MG63 (cell line): ENCODE data around the gene PTPRD. TPM values are rescaled to one million over a fixed set of nuclear protein-coding genes. Genes with fewer than 3 reads are reported as not detected.

Source experiments
- DNase-seq: peaks from one replicate; pipeline ENCODE4 v3.0.0-alpha.2; 2020
- H3K27me3 ChIP-seq: fragments of 250-450 bp; sonication (Bioruptor Pico); 2 replicates; pipeline ENCODE4 v1.5.1; 2020; ENCODE audit warnings: mild to moderate bottlenecking, moderate library complexity
- H3K36me3 ChIP-seq: fragments of 250-450 bp; sonication (Bioruptor Pico); 2 replicates; pipeline ENCODE4 v1.5.1; 2020; ENCODE audit warnings: mild to moderate bottlenecking, moderate library complexity
- H3K4me3 ChIP-seq: fragments of 250-450 bp; sonication (Bioruptor Pico); 2 replicates; pipeline ENCODE4 v1.5.1; 2020; ENCODE audit warnings: mild to moderate bottlenecking, moderate library complexity
- H3K9me3 ChIP-seq: fragments of 250-450 bp; sonication (Bioruptor Pico); 2 replicates; pipeline ENCODE4 v1.5.1; 2020; ENCODE audit warnings: mild to moderate bottlenecking, moderate library complexity
- total RNA-seq: library from RNA; depleted of rRNA; stranded (reverse); fragments of >200 nt; shearing (Covaris generic); gene quantifications from 2 replicates; pipeline ENCODE4 v1.2.3, GENCODE V29; 2014; ENCODE audit warnings: low replicate concordance

PTPRD gene
- total RNA-seq, 1 experiment from 2014 or later = not detected

DNA sequence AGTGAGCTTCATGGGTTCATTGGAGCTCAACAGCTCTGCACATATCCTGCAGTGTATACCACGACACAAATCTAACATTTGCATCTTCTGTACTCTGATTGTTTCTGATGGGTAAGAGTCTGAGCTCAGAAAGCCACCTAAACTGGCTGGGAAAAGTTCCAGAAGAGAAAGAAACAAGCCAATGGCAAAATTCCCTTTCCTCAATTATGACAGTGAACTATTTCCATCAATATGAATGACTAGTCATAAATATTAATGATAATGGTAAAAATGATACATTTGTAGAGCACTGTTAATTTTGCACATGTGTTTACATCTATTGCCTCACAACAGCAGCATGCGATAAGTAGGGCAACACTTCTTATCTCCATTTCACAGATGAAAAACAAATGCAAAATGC lies 1711.7 kb downstream of the PTPRD start:
- H3K36me3 ChIP-seq = no peaks in the 10 kb centered on the region
- no peak for DNase-seq
- no peak overlapping the region for H3K4me3 ChIP-seq
- H3K27me3 ChIP-seq = no peaks in the 10 kb centered on the region
- no peaks in the 10 kb centered on the region for H3K9me3 ChIP-seq

DNA sequence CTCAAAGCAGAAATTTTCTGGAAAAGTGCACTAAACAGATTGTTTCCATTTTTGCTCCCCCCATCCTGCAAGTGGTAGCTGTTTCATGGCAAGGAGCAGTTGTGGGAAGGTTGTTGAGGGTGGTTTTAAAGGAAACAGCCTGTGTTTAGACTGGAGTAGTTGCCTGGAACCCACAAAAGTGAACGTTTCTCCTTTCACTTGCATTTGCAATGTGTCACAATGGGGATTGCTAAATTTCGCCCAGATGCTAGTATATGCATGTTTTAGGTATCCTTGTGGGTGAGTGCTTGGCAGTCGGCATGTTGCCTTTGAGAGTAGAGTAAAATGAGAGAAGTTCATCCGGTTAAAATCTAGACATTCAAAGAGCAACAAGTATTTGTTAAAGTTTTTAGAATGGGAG lies 1713.3 kb downstream of the PTPRD start:
- Histone ChIP-seq H3K4me3 (no peak overlapping the region), H3K27me3 (no peaks in the 10 kb centered on the region), H3K36me3 (no peaks in the 10 kb centered on the region), H3K9me3 (no peaks in the 10 kb centered on the region)
- no peak for DNase-seq

DNA sequence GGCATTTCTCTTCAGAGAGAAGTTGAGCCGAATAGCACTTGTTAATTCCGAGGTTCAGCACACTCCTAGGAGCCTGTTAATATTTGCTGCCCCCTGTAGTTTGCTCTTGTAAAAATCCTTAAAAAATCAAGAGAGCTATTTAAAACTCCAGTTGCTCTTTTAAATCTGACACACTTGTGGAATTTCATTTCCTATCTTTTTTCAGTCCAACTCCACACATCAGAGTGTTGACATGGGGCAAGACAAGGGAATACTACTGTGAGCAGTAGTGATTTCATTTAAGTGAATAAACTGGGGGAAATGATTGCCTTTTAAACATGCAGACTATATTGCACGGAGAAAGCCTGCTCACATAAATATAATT lies 1717.0 kb downstream of the PTPRD start:
- H3K9me3 ChIP-seq = no peaks in the 10 kb centered on the region
- H3K4me3 ChIP-seq = no peak overlapping the region
- no peaks in the 10 kb centered on the region for H3K27me3 ChIP-seq
- H3K36me3 ChIP-seq = no peaks in the 10 kb centered on the region
- no peak for DNase-seq

DNA sequence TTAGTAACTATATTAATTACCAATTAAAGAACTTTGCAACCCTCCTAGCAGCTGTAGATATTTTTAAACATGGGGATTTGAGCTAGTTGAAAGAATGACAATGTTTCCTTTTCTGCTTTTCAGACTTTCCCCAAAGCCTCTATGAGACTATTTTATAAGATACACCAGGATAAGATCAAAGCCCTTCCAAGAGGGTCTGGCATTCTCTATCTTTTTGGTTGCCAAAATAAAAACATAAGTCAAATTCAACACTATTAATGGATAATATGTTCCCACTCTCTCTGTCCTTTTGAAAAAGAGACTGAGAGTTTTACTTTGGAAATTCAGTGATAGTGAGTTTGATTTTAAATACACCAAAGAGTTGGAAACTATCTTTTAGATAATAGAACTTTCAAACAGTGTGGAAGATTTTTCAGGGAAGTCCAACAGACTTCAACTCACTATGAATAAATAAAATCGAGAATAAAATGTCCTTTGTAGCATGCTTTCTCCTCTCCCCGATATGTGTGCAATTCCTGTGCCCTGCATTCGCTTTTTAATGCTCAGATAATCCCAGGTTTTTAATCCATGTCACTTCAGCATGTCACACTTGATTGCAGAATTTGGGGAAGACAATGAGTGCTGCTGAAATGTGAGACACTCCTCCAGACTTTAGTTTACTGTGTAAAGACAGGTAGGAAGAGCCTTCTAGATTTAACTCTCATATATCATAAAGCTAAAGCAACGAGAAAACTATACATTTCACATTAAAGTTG lies 1717.5 kb downstream of the PTPRD start:
- DNase-seq = no peak
- Histone ChIP-seq H3K9me3 (no peaks in the 10 kb centered on the region), H3K27me3 (no peaks in the 10 kb centered on the region), H3K36me3 (no peaks in the 10 kb centered on the region), H3K4me3 (no peak overlapping the region)

DNA sequence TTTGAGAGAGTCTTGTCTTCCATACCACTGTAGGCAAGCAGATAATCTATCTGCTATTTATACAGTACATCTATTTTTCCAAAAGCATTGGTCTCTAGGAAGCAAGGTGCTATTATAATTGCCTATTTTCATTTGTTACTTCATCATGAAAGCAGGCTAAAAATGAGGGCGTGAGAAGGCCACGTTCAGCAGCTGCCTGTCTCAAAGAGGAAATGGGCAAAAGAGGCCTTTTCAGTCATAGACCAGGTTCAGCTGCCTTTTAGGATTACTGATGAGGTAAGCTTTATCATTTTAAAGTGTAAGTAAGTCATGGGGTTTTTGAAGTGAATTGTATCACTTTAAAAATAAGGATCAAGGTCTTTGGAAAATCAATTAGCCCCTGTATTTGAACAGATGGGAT lies 1722.1 kb downstream of the PTPRD start:
- Histone ChIP-seq H3K27me3 (no peaks in the 10 kb centered on the region), H3K9me3 (no peaks in the 10 kb centered on the region), H3K36me3 (no peaks in the 10 kb centered on the region), H3K4me3 (no peak overlapping the region)
- no peak for DNase-seq

DNA sequence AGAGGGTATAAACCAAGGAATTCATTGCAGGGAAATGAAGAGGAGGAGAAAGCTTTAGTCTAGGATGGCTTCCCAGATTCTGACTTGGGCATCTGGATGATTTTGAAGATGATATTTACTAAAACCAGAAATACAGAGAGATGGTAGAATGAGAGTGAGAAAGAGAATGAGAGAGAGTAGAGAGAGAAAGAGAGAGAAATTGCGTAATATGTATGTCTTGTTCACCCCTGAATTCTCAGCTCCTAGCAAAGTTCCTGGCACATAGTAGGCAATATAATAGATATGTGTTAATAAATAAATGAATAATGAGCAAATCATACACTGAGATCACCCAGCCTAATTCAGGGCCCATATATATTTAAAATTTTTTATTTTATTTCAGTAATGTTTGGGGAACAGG lies 1723.7 kb downstream of the PTPRD start:
- Histone ChIP-seq H3K4me3 (no peak overlapping the region), H3K9me3 (no peaks in the 10 kb centered on the region), H3K36me3 (no peaks in the 10 kb centered on the region), H3K27me3 (no peaks in the 10 kb centered on the region)
- no peak for DNase-seq

DNA sequence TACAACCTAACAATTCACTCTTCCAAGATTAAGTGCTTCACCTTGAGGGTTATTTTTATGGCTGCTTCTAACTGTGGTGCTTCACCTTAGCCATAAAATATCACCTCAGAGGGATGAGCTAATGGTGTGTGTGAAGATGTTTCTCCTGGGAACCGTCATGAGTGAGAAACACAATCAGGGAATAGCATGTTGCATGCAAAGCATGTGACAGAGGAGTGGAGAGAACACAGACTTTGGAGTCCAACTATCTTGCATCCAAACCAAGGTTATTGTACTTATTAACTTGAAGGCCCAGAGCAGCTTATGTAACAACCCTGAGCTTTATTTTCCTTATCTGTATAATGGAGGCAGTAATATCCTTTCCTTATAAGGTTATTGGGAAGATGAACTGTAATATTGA lies 1724.2 kb downstream of the PTPRD start:
- Histone ChIP-seq H3K9me3 (no peaks in the 10 kb centered on the region), H3K36me3 (no peaks in the 10 kb centered on the region), H3K4me3 (no peak overlapping the region), H3K27me3 (no peaks in the 10 kb centered on the region)
- no peak for DNase-seq

DNA sequence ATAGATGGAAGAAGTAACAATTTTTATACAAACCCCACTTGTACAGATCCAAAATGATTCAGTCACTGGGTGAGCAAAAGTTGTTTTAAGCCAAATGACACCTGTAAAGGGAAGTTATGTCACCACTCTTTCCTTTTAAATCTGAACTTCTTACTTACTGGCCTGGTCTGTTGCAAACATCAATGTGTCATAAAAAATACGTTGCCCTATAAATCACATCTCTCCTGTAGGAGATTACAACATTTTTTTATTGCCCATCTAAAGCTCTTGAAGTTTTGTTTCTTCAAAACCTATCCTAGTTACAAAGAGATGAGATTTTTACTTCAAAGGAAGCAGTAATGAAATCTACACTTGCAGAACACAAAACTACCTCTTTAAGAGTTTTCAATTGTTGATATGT lies 1725.4 kb downstream of the PTPRD start:
- Histone ChIP-seq H3K4me3 (no peak overlapping the region), H3K36me3 (no peaks in the 10 kb centered on the region), H3K9me3 (no peaks in the 10 kb centered on the region), H3K27me3 (no peaks in the 10 kb centered on the region)
- DNase-seq = no peak

DNA sequence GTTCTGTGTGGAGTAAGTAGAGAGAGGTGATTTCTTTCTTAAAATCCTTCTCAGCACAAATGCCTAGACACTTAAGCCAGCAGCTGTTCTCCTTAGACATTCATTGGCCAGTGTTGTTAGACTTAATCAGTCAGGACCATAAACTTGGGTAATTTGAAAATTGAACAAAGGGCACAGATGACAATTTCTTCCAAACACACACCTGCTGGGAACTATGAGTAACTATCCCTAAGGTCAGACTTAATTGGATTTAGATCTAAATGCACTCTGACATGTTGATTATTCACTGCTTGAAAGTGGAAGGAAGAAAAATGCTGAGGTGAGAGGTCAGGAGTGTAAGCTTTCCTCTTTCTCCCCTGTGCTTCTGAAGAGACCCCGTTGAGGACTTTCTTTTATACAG lies 1729.5 kb downstream of the PTPRD start:
- Histone ChIP-seq H3K27me3 (no peaks in the 10 kb centered on the region), H3K9me3 (no peaks in the 10 kb centered on the region), H3K36me3 (no peaks in the 10 kb centered on the region), H3K4me3 (no peak overlapping the region)
- no peak for DNase-seq

DNA sequence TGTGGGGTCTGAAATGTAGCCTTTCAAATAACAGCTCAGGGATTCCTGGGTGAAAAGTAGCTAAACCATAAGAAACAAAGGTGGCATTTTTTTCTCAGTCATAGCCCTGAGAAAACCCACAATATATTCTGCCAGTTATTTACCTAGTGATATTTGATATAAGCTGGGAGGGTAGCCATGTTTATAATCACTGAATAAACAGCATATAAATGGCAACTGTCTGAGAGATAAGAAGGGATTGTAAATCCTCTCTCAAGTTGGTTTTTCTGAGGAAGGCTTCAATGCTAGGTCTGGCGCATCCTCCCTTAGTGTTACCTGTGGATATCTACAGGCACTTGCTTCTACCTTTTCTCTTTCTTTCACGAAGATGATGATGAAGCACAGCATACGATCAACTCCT lies 1732.7 kb downstream of the PTPRD start:
- DNase-seq = no peak
- no peaks in the 10 kb centered on the region for H3K9me3 ChIP-seq
- H3K36me3 ChIP-seq = no peaks in the 10 kb centered on the region
- H3K27me3 ChIP-seq = no peaks in the 10 kb centered on the region
- H3K4me3 ChIP-seq = no peak overlapping the region

DNA sequence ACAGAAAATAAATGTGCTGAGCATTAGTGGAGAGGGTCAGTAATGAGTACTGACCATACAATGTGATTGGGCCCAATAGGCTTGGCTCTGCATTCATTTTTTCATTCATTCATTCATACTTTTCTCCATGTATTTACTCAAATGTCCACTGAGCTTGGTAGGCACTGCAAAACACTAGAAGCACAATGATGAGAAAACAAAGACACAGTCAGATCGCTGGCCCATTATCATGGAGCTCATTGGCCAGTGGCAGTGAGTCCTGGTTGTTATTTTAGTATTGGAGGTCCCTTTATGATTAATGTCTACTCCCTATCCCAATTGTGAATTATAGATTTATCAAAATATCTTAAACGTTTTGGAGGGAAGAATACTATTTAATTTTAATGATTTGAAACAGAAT lies 1733.5 kb downstream of the PTPRD start:
- DNase-seq = no peak
- H3K36me3 ChIP-seq = no peaks in the 10 kb centered on the region
- no peak overlapping the region for H3K4me3 ChIP-seq
- no peaks in the 10 kb centered on the region for H3K27me3 ChIP-seq
- H3K9me3 ChIP-seq = no peaks in the 10 kb centered on the region

DNA sequence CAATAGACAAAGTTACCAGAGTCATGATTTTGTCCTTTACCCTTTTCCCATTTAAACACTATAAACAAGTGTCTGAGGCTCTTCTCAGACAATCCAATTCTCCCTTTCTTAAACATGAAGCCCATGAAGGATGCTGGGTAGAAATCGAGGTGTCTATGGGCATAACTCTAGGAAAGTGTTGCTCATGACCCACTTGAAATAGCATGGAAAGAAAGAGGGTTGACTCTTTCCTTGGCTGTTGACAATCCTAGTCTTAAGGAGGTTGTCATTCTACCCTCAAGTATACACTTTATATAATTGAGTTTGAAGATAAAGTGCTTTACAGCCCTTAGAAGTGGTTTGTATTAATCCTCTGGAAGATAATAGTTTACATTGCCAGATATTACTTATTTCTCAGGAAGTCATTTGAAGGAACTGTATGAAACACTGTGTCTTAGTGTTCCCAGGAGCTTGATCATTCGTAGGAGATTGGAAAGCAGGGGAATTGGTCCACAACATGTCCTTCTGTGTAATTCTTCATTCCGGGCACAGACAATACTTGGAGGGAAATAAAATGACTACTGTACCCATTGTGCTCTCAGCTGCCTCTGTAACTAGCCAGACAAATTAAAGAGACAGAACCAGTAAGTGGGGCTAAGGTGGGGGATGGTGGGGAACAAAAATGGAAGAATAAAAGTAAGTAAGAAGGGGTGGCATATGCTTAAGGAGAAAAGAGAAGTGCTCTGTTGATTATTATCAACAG lies 1734.9 kb downstream of the PTPRD start:
- H3K36me3 ChIP-seq = no peaks in the 10 kb centered on the region
- no peak overlapping the region for H3K4me3 ChIP-seq
- no peak for DNase-seq
- H3K27me3 ChIP-seq = no peaks in the 10 kb centered on the region
- no peaks in the 10 kb centered on the region for H3K9me3 ChIP-seq

DNA sequence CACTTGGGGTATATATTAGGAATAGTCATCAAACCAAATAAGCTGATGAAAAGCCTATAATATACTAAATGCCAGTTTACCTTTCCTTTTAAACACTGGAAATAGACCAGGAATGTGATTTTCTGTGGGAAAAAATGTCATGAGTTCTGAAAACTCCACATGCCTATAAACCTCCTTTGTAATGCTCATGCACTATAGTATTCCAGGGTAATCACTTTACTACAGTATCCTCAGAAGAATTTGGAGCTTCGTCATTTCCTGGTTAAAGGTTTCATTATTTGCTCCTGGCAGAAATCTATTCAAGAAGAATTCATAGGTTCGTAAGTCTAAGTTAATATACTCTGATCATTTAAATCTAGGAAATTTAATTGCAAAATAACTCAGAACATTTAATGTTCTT lies 1736.5 kb downstream of the PTPRD start:
- Histone ChIP-seq H3K4me3 (no peak overlapping the region), H3K27me3 (no peaks in the 10 kb centered on the region)
- no peak for DNase-seq

DNA sequence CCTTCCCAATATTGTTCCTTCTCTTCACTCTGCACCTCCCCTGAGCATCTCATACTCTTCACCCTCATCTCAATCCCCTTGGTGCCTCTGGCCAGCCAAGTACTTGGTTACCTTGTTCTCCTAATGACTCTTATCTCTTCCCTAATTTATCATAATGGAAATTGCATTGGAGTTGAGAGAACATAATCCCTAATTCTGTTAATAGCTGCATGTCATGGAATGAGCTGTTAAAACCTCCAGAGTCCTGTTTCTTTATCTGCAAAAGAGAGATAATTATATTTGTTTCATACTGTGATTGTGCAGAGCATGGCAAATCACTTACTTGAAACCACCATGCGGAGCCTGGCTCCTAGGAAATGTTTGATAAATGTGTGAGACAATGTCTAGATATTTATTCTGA lies 1738.3 kb downstream of the PTPRD start:
- H3K36me3 ChIP-seq = no peaks in the 10 kb centered on the region
- no peak overlapping the region for H3K4me3 ChIP-seq
- DNase-seq = no peak
- H3K27me3 ChIP-seq = no peaks in the 10 kb centered on the region
- no peaks in the 10 kb centered on the region for H3K9me3 ChIP-seq

More for the DNA sequence above, 1736.5 kb downstream of the PTPRD start:
- H3K36me3 ChIP-seq = no peaks in the 10 kb centered on the region
- H3K9me3 ChIP-seq = no peaks in the 10 kb centered on the region

DNA sequence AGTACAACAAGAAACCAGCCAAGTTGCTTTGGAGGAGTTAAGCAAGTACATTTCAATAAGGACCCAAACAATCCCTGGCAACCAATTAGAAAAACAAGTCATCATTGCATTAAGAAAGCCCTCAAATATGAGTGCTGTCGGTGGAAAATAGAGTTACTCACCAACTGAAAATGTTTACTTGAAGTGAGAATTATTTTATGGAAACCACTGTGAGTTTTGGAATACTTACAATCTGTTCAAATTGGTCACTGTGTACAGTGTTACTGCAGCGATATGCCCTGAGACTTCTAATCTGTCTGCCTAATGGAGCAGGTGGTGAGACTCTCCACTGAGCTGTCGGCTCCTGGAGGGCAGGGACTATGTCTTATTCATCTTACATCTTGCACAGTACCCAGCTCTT lies 1740.0 kb downstream of the PTPRD start:
- H3K4me3 ChIP-seq = no peak overlapping the region
- H3K36me3 ChIP-seq = no peaks in the 10 kb centered on the region
- H3K9me3 ChIP-seq = no peaks in the 10 kb centered on the region
- no peaks in the 10 kb centered on the region for H3K27me3 ChIP-seq
- no peak for DNase-seq

DNA sequence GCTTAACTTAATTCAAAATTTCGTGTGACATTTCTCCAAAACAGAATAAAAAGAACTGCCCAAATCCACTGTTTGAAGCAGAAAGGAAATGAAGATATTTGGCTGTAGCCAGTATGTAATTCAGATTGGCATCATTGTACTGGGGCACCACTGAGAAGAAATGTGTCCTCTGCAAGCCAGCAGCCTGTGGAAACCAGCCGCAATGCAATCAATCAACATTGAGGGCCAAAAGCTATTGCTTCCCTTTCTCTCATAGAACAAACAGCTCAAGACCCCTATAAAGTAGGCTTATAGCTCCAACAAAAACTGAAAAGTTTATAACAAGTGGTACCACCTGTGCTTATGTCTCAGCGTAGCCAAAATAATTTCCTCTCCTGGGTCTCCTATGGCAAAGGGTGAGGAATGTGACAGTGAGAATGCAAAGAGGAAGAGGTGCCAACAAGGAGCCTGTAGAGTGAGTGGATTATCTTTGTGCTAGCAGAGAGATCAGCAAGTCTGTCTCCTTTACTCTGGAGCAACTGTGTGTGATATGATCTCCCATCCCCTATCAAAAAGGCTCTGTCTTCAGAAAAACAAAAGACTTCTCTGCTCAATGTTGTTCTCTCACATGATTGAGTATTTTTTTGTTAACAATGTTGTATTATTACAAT lies 1740.9 kb downstream of the PTPRD start:
- Histone ChIP-seq H3K4me3 (no peak overlapping the region), H3K27me3 (no peaks in the 10 kb centered on the region), H3K9me3 (no peaks in the 10 kb centered on the region), H3K36me3 (no peaks in the 10 kb centered on the region)
- no peak for DNase-seq

DNA sequence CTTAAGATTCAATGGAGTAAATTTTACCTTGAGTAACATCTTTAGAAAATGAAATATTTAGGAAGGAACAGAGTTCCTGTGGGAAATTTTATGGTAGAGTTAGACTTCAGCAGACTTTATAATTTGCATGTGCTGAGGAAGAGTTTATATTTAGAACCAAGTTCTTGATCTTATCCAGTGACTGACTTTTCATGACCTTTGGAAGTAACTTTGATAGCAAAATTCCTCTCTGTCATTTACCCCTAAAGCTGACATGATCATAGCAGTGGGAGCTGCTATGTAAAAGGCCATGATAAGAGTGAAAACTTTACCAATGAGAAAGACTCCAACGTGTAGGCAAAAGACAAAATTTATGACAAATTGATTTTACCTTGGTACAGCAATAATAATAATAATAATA lies 1741.4 kb downstream of the PTPRD start:
- Histone ChIP-seq H3K9me3 (no peaks in the 10 kb centered on the region), H3K4me3 (no peak overlapping the region), H3K27me3 (no peaks in the 10 kb centered on the region), H3K36me3 (no peaks in the 10 kb centered on the region)
- no peak for DNase-seq

DNA sequence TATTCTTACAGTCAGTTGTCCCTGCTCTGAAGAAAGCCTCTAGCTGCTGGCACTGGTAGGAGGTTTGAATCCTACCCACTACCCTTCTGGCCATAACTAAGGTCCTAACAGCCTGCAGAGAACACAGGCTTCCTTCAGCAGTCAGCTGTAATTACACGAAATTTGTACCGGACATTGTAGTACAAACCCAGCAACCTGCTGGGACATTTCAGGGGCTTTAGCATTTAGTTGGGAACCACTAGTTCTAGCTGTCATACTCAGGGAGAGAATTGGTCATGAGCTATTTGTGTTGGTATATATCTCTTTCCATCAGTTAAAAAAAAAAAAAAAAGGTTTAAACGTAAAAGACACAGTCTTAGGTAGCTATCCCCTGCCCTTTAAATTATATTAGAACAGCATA lies 1743.0 kb downstream of the PTPRD start:
- DNase-seq = no peak
- no peaks in the 10 kb centered on the region for H3K9me3 ChIP-seq
- H3K4me3 ChIP-seq = no peak overlapping the region
- H3K36me3 ChIP-seq = no peaks in the 10 kb centered on the region
- H3K27me3 ChIP-seq = no peaks in the 10 kb centered on the region
